Activated CD4-positive, alpha-beta memory T cell treated with anti-CD3 and anti-CD28 coated beads for 36 hours (primary cell): ENCODE results near the gene PDCL3. TPM values are rescaled to one million over a fixed set of nuclear protein-coding genes. Genes with fewer than 3 reads are reported as not detected.

ENCODE experiments used
- total RNA-seq, 2 experiments: library from RNA; stranded (reverse); gene quantifications; one replicate each; pipeline ENCODE4 v1.2.3, GENCODE V29; 2021

PDCL3 gene
- total RNA-seq, 2 experiments from 2014 or later, result 45.9 to 47.7 TPM

Other genes starting within 250 kb of the PDCL3 start
- under 1 TPM in 1 of 2 experiments, not detected in 1; 0.02 TPM for gene LONRF2, start 240.5 kb upstream of the PDCL3 start, total RNA-seq
- 1 to 10 TPM; 3.6 to 4.7 TPM for gene CHST10, start 145.3 kb upstream of the PDCL3 start, total RNA-seq
- not detected for gene NMS, start 92.5 kb upstream of the PDCL3 start, total RNA-seq